Measurements from ENCODE around the gene COL18A1.

Gene COL18A1

GRCh38 chr21:45432575-45433255 is 27.8 kb downstream of the COL18A1 start:
- H3K9ac ChIP-seq (ENCODE audit: low read length) = no peak overlapping the region
- no peak for TF ChIP-seq EZH2phosphoT487 (IDR thresholded peaks at IDR 0.05; ENCODE audit: low read depth)
- TF ChIP-seq, protein P1, sequence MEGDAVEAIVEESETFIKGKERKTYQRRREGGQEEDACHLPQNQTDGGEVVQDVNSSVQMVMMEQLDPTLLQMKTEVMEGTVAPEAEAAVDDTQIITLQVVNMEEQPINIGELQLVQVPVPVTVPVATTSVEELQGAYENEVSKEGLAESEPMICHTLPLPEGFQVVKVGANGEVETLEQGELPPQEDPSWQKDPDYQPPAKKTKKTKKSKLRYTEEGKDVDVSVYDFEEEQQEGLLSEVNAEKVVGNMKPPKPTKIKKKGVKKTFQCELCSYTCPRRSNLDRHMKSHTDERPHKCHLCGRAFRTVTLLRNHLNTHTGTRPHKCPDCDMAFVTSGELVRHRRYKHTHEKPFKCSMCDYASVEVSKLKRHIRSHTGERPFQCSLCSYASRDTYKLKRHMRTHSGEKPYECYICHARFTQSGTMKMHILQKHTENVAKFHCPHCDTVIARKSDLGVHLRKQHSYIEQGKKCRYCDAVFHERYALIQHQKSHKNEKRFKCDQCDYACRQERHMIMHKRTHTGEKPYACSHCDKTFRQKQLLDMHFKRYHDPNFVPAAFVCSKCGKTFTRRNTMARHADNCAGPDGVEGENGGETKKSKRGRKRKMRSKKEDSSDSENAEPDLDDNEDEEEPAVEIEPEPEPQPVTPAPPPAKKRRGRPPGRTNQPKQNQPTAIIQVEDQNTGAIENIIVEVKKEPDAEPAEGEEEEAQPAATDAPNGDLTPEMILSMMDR (IDR thresholded peaks at IDR 0.05; ENCODE audit: low read depth, low read length) = no peak
- H3K4me2 ChIP-seq (ENCODE audit: low read length) = no peak overlapping the region
- no peak overlapping the region for H3K27ac ChIP-seq (ENCODE audit: low read length)
- H3K4me3 ChIP-seq (ENCODE audit: low read length) = no peak overlapping the region
- no peaks in the 10 kb centered on the region for H3K79me2 ChIP-seq (ENCODE audit: low read length)
- no peak overlapping the region for H2AFZ ChIP-seq (ENCODE audit: low read depth, low read length)
- no peaks in the 10 kb centered on the region for H3K36me3 ChIP-seq (replicated peaks; ENCODE audit: low read depth, low read length)
- no peaks in the 10 kb centered on the region for H3K27me3 ChIP-seq (ENCODE audit: low read depth, low read length)
- H4K20me1 ChIP-seq (ENCODE audit: insufficient read depth, low read length) = no peaks in the 10 kb centered on the region
- H3K9me3 ChIP-seq (ENCODE audit: insufficient read depth, low read length) = no peaks in the 10 kb centered on the region
- H3K4me1 ChIP-seq (ENCODE audit: low read length) = no peaks in the 10 kb centered on the region

DNA sequence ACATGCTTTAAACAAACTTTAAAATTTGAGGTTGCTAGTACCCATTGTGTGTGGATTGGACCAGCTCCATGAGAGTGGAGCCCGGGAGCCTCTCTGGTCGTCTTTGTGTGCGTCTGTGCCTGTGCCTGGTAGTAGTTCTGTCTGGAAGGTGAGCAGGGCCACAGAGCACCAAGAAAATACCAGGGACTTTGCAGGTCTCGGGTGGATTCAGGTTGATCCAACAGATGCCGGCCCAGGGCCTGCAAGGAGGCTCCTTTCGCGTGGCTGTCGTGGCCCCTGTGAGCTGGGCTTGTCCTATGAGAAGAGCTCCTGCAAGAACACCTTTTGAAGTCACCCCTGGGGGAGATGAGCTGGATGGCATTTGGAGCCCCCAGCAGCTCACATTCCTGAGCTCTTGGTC is 28.3 kb downstream of the COL18A1 start:
- no peak overlapping the region for H3K9ac ChIP-seq (ENCODE audit: low read length)
- no peak overlapping the region for H3K4me2 ChIP-seq (ENCODE audit: low read length)
- H3K27me3 ChIP-seq (ENCODE audit: low read depth, low read length) = no peaks in the 10 kb centered on the region
- no peaks in the 10 kb centered on the region for H3K4me1 ChIP-seq (ENCODE audit: low read length)
- no peak overlapping the region for H3K4me3 ChIP-seq (ENCODE audit: low read length)
- no peak overlapping the region for H2AFZ ChIP-seq (ENCODE audit: low read depth, low read length)
- TF ChIP-seq EZH2phosphoT487 (IDR thresholded peaks at IDR 0.05; ENCODE audit: low read depth) = no peak
- TF ChIP-seq, protein P1 (IDR thresholded peaks at IDR 0.05; ENCODE audit: low read depth, low read length) = no peak
- no peaks in the 10 kb centered on the region for H3K36me3 ChIP-seq (replicated peaks; ENCODE audit: low read depth, low read length)
- no peaks in the 10 kb centered on the region for H4K20me1 ChIP-seq (ENCODE audit: insufficient read depth, low read length)
- no peaks in the 10 kb centered on the region for H3K79me2 ChIP-seq (ENCODE audit: low read length)
- no peak overlapping the region for H3K27ac ChIP-seq (ENCODE audit: low read length)
- no peaks in the 10 kb centered on the region for H3K9me3 ChIP-seq (ENCODE audit: insufficient read depth, low read length)

DNA sequence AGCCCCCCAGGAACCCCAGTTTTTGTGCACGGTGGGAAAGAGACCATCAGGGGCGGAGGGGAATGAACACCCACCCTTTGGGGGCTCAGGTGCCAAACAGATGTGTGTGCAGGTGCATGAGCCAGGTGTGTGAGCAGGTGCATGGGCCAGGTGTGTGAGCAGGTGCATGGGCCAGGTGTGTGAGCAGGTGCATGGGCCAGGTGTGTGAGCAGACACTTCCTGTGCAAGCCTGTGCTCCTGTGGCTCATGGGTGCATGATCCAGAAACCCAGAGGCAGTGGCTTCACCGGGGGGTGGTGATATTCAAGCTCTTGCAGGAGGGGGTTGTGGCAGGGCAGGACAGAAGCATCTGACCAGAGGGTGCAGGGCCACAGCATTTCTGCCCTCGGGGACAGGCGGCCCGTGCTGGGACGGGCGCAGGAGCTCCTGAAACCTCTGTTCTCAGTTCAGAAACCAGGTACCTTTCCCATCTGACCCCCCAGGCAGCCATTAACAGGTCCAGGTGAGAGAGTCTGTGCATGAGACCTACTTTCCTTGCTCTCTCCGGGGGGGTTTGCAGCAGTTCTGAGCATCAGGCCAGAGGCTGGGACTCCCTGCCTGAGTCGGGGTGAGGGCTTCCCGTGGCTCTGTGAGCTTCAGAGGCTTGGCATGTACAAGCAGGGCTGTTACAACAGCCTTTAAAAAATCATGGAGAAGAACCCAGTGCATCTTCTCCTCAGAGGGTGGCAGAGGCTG is 29.1 kb downstream of the COL18A1 start:
- Histone ChIP-seq H4K20me1 (ENCODE audit: insufficient read depth, low read length) (no peaks in the 10 kb centered on the region), H3K4me2 (ENCODE audit: low read length) (no peak overlapping the region), H2AFZ (ENCODE audit: low read depth, low read length) (no peak overlapping the region), H3K36me3 (replicated peaks; ENCODE audit: low read depth, low read length) (no peaks in the 10 kb centered on the region), H3K4me1 (ENCODE audit: low read length) (no peaks in the 10 kb centered on the region), H3K79me2 (ENCODE audit: low read length) (no peaks in the 10 kb centered on the region), H3K9me3 (ENCODE audit: insufficient read depth, low read length) (no peaks in the 10 kb centered on the region), H3K4me3 (ENCODE audit: low read length) (no peak overlapping the region), H3K27me3 (ENCODE audit: low read depth, low read length) (no peaks in the 10 kb centered on the region), H3K9ac (ENCODE audit: low read length) (no peak overlapping the region), H3K27ac (ENCODE audit: low read length) (no peak overlapping the region)
- TF ChIP-seq EZH2phosphoT487 (IDR thresholded peaks at IDR 0.05; ENCODE audit: low read depth) = no peak
- TF ChIP-seq, protein P1 (IDR thresholded peaks at IDR 0.05; ENCODE audit: low read depth, low read length) = no peak

DNA sequence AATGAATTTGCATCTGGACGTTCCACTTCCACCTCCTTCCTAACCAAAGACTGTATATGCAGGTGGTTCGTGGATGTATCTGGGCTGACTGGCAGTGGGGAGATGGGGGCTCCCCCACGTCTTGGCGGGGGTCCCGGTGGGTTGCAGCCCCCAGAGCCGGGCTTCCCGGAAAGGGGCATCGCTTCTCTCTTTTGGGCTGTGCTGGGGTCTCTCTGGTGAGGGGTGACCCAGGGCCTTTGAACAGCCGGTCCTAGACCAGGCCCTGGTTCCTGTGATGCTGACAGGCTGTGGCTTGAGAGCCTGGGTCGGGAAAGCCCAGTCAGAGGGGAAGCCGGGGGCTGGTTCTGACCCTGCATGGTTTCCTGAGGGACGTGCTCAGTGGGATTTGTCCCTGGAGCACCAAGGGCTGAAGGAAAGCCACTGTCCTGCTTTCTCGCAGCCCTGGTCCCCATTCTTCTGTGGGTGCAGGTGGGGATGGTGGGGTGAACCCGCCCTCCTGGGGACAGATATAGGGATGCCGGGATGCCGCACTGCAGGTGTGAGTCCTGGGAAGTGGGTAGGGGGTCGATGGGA is 29.8 kb downstream of the COL18A1 start:
- no peak for TF ChIP-seq EZH2phosphoT487 (IDR thresholded peaks at IDR 0.05; ENCODE audit: low read depth)
- TF ChIP-seq, protein P1 (IDR thresholded peaks at IDR 0.05; ENCODE audit: low read depth, low read length) = no peak
- Histone ChIP-seq H3K9ac (ENCODE audit: low read length) (no peak overlapping the region), H3K36me3 (replicated peaks; ENCODE audit: low read depth, low read length) (no peaks in the 10 kb centered on the region), H3K4me2 (ENCODE audit: low read length) (no peak overlapping the region), H4K20me1 (ENCODE audit: insufficient read depth, low read length) (no peaks in the 10 kb centered on the region), H3K79me2 (ENCODE audit: low read length) (no peaks in the 10 kb centered on the region), H2AFZ (ENCODE audit: low read depth, low read length) (no peak overlapping the region), H3K27ac (ENCODE audit: low read length) (no peak overlapping the region), H3K27me3 (ENCODE audit: low read depth, low read length) (no peaks in the 10 kb centered on the region), H3K4me1 (ENCODE audit: low read length) (no peaks in the 10 kb centered on the region), H3K4me3 (ENCODE audit: low read length) (no peak overlapping the region), H3K9me3 (ENCODE audit: insufficient read depth, low read length) (no peaks in the 10 kb centered on the region)

All from OCI-LY3 (cell line).